RWPE2 (cell line): Measurements from ENCODE around the gene S100P.

Source experiments
- ATAC-seq: fragments of 200-7000 bp; cut with Tn5 transposase; 3 replicates; pipeline ENCODE4 v1.9.1; 2021; ENCODE audit warnings: low read depth
- DNase-seq: peaks from one replicate; pipeline ENCODE4 v3.0.0-alpha.2; 2020; ENCODE audit warnings: low spot score
- H3K27ac ChIP-seq: fragments of 450-650 bp; 2 replicates; pipeline ENCODE4 v1.5.1; 2017; ENCODE audit warnings: mild to moderate bottlenecking; ENCODE audit not compliant: poor library complexity, severe bottlenecking
- H3K27me3 ChIP-seq: fragments of 250-450 bp; sonication (Bioruptor Pico); 2 replicates; pipeline ENCODE4 v1.5.1; 2021; ENCODE audit warnings: mild to moderate bottlenecking, moderate library complexity; ENCODE audit not compliant: insufficient read depth, poor library complexity, severe bottlenecking
- H3K36me3 ChIP-seq: fragments of 250-450 bp; sonication (Bioruptor Pico); 2 replicates; pipeline ENCODE4 v1.5.1; 2020; ENCODE audit warnings: low read depth, mild to moderate bottlenecking, moderate library complexity
- H3K4me1 ChIP-seq: fragments of 250-450 bp; sonication (Bioruptor Pico); 2 replicates; pipeline ENCODE4 v1.5.1; 2021; ENCODE audit warnings: mild to moderate bottlenecking, moderate library complexity; ENCODE audit not compliant: insufficient read depth, poor library complexity, severe bottlenecking
- H3K4me3 ChIP-seq: fragments of 250-450 bp; sonication (Bioruptor Pico); 2 replicates; pipeline ENCODE4 v1.5.1; 2021; ENCODE audit warnings: mild to moderate bottlenecking, moderate library complexity; ENCODE audit not compliant: severe bottlenecking
- H3K9me3 ChIP-seq: fragments of 250-450 bp; sonication (Bioruptor Pico); 2 replicates; pipeline ENCODE4 v1.5.1; 2021; ENCODE audit warnings: mild to moderate bottlenecking, moderate library complexity; ENCODE audit not compliant: severe bottlenecking
- TF ChIP-seq, protein P1 (sequence below): fragments of 450-650 bp; IDR thresholded peaks from one replicate; pipeline ENCODE4 v1.5.1; 2017; ENCODE audit warnings: mild to moderate bottlenecking, moderate library complexity; ENCODE audit not compliant: poor library complexity, severe bottlenecking

S100P gene

DNA sequence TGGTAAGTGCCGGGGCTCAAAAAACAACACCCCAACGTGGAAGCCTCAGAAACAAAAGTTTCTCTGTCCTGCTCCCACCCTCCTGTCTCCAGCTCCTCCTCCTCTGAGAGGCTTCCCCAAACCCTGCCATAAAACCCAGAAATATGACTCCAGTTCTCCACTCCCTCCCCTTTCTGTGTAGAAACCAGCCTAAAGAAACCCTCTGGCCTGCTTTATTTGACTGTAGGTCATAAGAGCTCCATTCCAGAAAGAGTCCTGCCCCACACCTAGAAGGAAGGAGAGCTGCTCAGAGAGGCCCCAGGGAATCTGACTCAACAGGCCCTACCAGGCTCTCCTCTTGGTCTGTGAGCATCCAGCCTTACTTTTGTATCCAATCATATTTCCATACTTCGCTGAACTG, 872 bp upstream of the S100P start:
- ATAC-seq (peak; percentile 6; the same call in 1 of the 3 replicates), DNase-seq (no peak)
- Histone ChIP-seq H3K4me1 (peaks cover 26% of the 10 kb centered on the region), H3K9me3 (no peaks in the 10 kb centered on the region), H3K27me3 (no peaks in the 10 kb centered on the region), H3K36me3 (no peaks in the 10 kb centered on the region), H3K27ac (peak overlapping the region; percentile 10), H3K4me3 (no peak overlapping the region)
- TF ChIP-seq, protein P1, sequence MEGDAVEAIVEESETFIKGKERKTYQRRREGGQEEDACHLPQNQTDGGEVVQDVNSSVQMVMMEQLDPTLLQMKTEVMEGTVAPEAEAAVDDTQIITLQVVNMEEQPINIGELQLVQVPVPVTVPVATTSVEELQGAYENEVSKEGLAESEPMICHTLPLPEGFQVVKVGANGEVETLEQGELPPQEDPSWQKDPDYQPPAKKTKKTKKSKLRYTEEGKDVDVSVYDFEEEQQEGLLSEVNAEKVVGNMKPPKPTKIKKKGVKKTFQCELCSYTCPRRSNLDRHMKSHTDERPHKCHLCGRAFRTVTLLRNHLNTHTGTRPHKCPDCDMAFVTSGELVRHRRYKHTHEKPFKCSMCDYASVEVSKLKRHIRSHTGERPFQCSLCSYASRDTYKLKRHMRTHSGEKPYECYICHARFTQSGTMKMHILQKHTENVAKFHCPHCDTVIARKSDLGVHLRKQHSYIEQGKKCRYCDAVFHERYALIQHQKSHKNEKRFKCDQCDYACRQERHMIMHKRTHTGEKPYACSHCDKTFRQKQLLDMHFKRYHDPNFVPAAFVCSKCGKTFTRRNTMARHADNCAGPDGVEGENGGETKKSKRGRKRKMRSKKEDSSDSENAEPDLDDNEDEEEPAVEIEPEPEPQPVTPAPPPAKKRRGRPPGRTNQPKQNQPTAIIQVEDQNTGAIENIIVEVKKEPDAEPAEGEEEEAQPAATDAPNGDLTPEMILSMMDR, result no peak

DNA sequence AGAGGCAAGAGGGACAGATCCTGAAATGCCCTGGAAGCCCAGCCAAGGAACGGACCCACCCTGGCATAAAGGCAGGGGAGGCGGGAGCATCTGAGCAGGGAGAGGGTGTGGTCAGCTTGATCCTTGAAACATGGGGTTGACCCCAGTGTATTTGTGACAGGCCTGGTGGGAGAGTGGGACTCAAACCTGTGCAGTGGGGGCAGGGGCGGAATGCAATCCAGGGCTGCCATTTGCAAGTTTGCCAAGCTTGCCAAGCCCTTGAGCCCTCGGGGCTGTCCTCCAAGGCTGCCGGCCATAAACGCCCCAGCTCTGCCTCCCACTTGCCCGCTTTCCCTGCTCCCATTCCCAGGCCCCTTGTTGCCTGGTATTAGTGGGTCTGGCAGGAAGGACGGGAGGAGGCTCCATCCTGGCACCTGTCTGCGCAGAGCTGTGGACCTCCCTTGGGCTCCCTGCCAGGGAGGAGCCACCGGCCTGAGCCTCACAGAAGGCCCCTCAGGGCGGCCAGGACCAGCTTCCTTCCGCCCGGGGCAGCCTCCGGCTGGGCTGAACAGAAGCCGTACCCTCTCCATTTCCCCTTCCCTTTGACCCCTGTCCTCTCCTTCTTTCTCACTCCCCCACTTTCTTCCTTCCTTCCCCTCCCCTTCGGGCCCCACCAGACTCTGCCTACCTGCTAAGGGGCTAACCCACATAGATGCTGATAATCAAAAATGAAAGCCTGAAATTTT, 661 bp downstream of the S100P start:
- no peak for ATAC-seq
- H3K36me3 ChIP-seq, result no peaks in the 10 kb centered on the region
- no peaks in the 10 kb centered on the region for H3K9me3 ChIP-seq
- H3K27me3 ChIP-seq, result no peaks in the 10 kb centered on the region
- H3K4me1 ChIP-seq, result peaks cover 19% of the 10 kb centered on the region
- H3K4me3 ChIP-seq, result no peak overlapping the region
- TF ChIP-seq, protein P1, result no peak
- no peak for DNase-seq
- H3K27ac ChIP-seq, result no peak overlapping the region

DNA sequence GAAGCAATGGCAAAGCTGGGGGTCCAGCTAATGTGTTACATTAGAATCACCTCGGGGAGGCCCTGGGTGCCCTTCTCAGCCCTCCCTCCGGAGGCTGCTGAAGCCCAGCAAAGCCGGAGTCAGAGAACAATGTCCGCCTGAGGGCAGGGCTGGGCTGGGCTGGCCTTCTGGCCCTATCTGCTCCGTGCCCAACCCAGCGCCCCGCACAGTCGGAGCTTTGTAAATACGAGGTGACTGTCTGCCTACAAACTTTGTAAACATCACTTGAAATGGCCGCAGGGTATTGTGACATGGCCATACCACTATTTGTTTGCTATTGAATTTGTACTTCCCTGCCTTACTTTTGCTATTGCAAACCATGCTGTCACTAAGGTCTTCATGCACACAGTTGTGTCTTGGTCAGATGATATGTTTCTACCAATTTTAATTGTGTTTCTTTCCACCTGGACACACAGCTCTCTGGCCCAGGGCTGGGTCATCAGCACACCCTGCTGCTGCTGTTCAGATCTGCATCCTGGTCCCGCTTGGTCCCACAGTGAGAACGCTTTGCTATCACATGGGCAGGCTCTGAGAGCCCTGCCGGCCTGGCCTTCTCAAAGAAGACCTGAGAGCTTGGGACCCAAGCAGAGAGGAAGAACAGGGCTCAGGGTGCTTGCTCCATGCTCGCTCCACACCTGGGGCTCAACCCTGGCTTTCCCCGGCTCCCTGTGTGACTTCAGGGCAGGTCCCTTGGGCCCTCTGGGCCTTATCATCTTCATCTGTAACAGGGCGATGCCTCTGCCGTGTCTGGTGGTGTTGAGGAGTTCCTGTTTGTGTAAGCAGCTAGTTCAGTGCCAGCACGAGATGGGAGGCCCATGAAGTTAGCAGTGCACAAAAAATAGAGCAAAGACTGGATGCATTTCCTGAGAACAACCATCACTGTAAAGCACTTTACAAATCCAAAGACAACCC, 2.3 kb downstream of the S100P start:
- peaks cover 19% of the 10 kb centered on the region for H3K4me1 ChIP-seq
- no peaks in the 10 kb centered on the region for H3K27me3 ChIP-seq
- no peak overlapping the region for H3K4me3 ChIP-seq
- DNase-seq (no peak), ATAC-seq (peak; percentile 64)
- TF ChIP-seq, protein P1, result no peak
- H3K9me3 ChIP-seq, result no peaks in the 10 kb centered on the region
- H3K36me3 ChIP-seq, result no peaks in the 10 kb centered on the region
- peak overlapping the region; percentile 49 for H3K27ac ChIP-seq

DNA sequence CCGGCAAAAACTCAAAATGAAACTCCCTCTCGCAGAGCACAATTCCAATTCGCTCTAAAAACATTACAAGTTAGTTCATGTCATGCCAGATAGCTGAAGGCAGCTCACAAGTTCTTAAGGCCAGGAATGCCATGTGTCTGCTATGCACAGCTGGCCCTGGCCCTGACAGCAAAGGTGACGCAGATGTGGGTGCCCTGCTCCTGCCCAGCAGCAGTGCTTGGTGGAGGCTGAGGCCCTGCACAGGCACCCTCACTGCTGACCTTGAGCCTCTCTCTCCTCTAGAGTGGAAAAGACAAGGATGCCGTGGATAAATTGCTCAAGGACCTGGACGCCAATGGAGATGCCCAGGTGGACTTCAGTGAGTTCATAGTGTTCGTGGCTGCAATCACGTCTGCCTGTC, 2.9 kb downstream of the S100P start:
- Histone ChIP-seq H3K27ac (peak overlapping the region; percentile 49), H3K4me1 (peaks cover 19% of the 10 kb centered on the region)

More for the DNA sequence above, 2.9 kb downstream of the S100P start:
- DNase-seq, result no peak
- Histone ChIP-seq H3K4me3 (no peak overlapping the region), H3K27me3 (no peaks in the 10 kb centered on the region), H3K36me3 (no peaks in the 10 kb centered on the region), H3K9me3 (no peaks in the 10 kb centered on the region)
- TF ChIP-seq, protein P1, result no peak
- ATAC-seq, result peak; percentile 32; the same call in 2 of the 3 replicates
